SK-N-SH (cell line): Measurements from ENCODE around the gene MAGEA9B. TPM values are rescaled to one million over a fixed set of nuclear protein-coding genes. Genes with fewer than 3 reads are reported as not detected.

Source experiments
- CTCF ChIA-PET: fragments of 300-600, 350-600 bp; formaldehyde crosslinking; extraction: SDS; loops from one replicate; lab custom pipeline; 2021; lab: Yijun Ruan, JAX
- POLR2A ChIA-PET: fragments of 350-600 bp; sonication (Branson Sonifier 250); formaldehyde crosslinking; extraction: SDS; loops from one replicate; lab custom pipeline; 2020; ENCODE audit warnings: antibody characterized with exemption, inconsistent platforms; lab: Yijun Ruan, JAX
- DNase-seq: peaks from one replicate; pipeline ENCODE4 v3.0.0; 2012
- H2AFZ ChIP-seq: fragments of 200-600 bp; sonication (generic); 2 replicates; pipeline ENCODE4 v1.8.1; 2016; ENCODE audit warnings: antibody characterized with exemption, mild to moderate bottlenecking, low read depth
- H3F3A ChIP-seq: fragments of 200-600 bp; sonication (generic); replicated peaks from 2 replicates; pipeline ENCODE3; 2016; ENCODE audit warnings: antibody characterized with exemption, mild to moderate bottlenecking; ENCODE audit not compliant: insufficient read depth
- H3K27ac ChIP-seq, 2 experiments: fragments of 200-500 bp in 1 of 2; fragments of 200-600 bp in 1 of 2; sonication (Bioruptor generic) in 1 of 2; sonication (generic), shearing (Covaris generic) in 1 of 2; 2 replicates each; pipeline versions ENCODE4 v1.5.1 to v1.6.1; 2014 to 2016; ENCODE audit warnings: low read depth in 2 of 2, inconsistent platforms in 1 of 2, low read length in 1 of 2, mild to moderate bottlenecking in 1 of 2, mixed read lengths in 1 of 2
- H3K27me3 ChIP-seq: fragments of 200-600 bp; sonication (generic), shearing (Covaris generic); 2 replicates; pipeline ENCODE4 v1.6.1; 2016; ENCODE audit warnings: mixed run types; ENCODE audit not compliant: insufficient read depth
- H3K36me3 ChIP-seq, 2 experiments: fragments of 200-500 bp in 1 of 2; fragments of 200-600 bp in 1 of 2; sonication (Bioruptor generic) in 1 of 2; sonication (generic) in 1 of 2; replicated peaks in 1 of 2; 2 replicates each; pipeline versions ENCODE3 to v1.5.1; 2014 to 2016; ENCODE audit warnings: low read length in 1 of 2, mild to moderate bottlenecking in 1 of 2; ENCODE audit not compliant: insufficient read depth in 2 of 2, control insufficient read depth in 1 of 2
- H3K4me1 ChIP-seq, 2 experiments: fragments of 200-500 bp in 1 of 2; fragments of 200-600 bp in 1 of 2; sonication (Bioruptor generic) in 1 of 2; sonication (generic), shearing (Covaris generic) in 1 of 2; 2 replicates each; pipeline versions ENCODE4 v1.5.1 to v1.6.1; 2014 to 2016; ENCODE audit warnings: low read depth in 1 of 2, low read length in 1 of 2, mixed run types in 1 of 2; ENCODE audit not compliant: insufficient read depth in 2 of 2, control insufficient read depth in 1 of 2
- H3K4me2 ChIP-seq: fragments of 200-600 bp; sonication (generic), shearing (Covaris generic); 2 replicates; pipeline ENCODE4 v1.6.1; 2017; ENCODE audit warnings: mixed run types
- H3K4me3 ChIP-seq, 2 experiments: fragments of 200-500 bp in 1 of 2; fragments of 200-600 bp in 1 of 2; sonication (Bioruptor generic) in 1 of 2; sonication (generic), shearing (Covaris generic) in 1 of 2; 2 replicates each; pipeline versions ENCODE4 v1.5.1 to v1.8.1; 2014 to 2016; ENCODE audit warnings: low read depth in 2 of 2, inconsistent platforms in 1 of 2, low read length in 1 of 2, mild to moderate bottlenecking in 1 of 2, mixed read lengths in 1 of 2, moderate library complexity in 1 of 2
- H3K79me2 ChIP-seq: fragments of 200-600 bp; sonication (generic); 2 replicates; pipeline ENCODE4 v1.8.1; 2017; ENCODE audit warnings: mild to moderate bottlenecking; ENCODE audit not compliant: insufficient read depth
- H3K9ac ChIP-seq: fragments of 200-600 bp; sonication (generic); 2 replicates; pipeline ENCODE4 v1.6.1; 2017; ENCODE audit warnings: mixed run types
- H3K9me2 ChIP-seq: fragments of 200-600 bp; sonication (generic); 2 replicates; pipeline ENCODE4 v1.6.1; 2017; ENCODE audit warnings: mixed run types
- H3K9me3 ChIP-seq: fragments of 200-600 bp; sonication (generic); 2 replicates; pipeline ENCODE4 v1.6.1; 2017; ENCODE audit warnings: mixed run types, mild to moderate bottlenecking, moderate library complexity
- H4K20me1 ChIP-seq: fragments of 200-600 bp; sonication (generic); 2 replicates; pipeline ENCODE4 v1.6.1; 2017; ENCODE audit warnings: mild to moderate bottlenecking, mixed run types; ENCODE audit not compliant: insufficient read depth
- CHD2 ChIP-seq: fragments of 150-350 bp; IDR thresholded peaks from 2 replicates; pipeline ENCODE4 v1.6.1; 2018; ENCODE audit warnings: low read length; ENCODE audit not compliant: partially characterized antibody
- CTCF ChIP-seq: fragments of 200-600 bp; sonication (generic); IDR thresholded peaks from 2 replicates; pipeline ENCODE4 v1.6.1; 2017; ENCODE audit warnings: antibody characterized with exemption, mild to moderate bottlenecking, moderate library complexity
- ELF1 ChIP-seq: IDR thresholded peaks from 2 replicates; pipeline ENCODE4 v1.4.0; 2012
- FOXM1 ChIP-seq: IDR thresholded peaks from 2 replicates; pipeline ENCODE4 v1.4.0; 2012; ENCODE audit warnings: low read depth, mild to moderate bottlenecking
- GATA2 ChIP-seq: sonication (generic); formaldehyde crosslinking; IDR thresholded peaks from 2 replicates; pipeline ENCODE4 v1.5.0; 2020; ENCODE audit warnings: mild to moderate bottlenecking, missing genetic modification reagents
- IRF3 ChIP-seq: fragments of 150-350 bp; IDR thresholded peaks from 2 replicates; pipeline ENCODE4 v1.6.1; 2016; ENCODE audit warnings: mild to moderate bottlenecking, low read depth, low read length
- JUND ChIP-seq: IDR thresholded peaks from 2 replicates; pipeline ENCODE4 v1.4.0; 2012
- NFIC ChIP-seq: IDR thresholded peaks from 2 replicates; pipeline ENCODE4 v1.4.0; 2012; ENCODE audit warnings: borderline replicate concordance
- POLR2AphosphoS5 ChIP-seq: IDR thresholded peaks from 2 replicates; pipeline ENCODE4 v1.6.1; 2012; ENCODE audit warnings: low read depth, low read length
- RAD21 ChIP-seq: IDR thresholded peaks from 2 replicates; pipeline ENCODE4 v1.6.1; 2012; ENCODE audit warnings: mild to moderate bottlenecking, low read length
- RFX5 ChIP-seq: IDR thresholded peaks from 2 replicates; pipeline ENCODE4 v1.6.1; 2012; ENCODE audit warnings: mild to moderate bottlenecking, improper control_type of control experiment, low read length
- RXRA ChIP-seq: IDR thresholded peaks from 2 replicates; pipeline ENCODE4 v1.4.0; 2012; ENCODE audit warnings: low read depth, mild to moderate bottlenecking, borderline replicate concordance
- SIN3A ChIP-seq: IDR thresholded peaks from 2 replicates; pipeline ENCODE4 v1.6.1; 2012; ENCODE audit warnings: low read depth, mild to moderate bottlenecking, low read length, moderate library complexity, borderline replicate concordance
- SMC3 ChIP-seq: IDR thresholded peaks from 2 replicates; pipeline ENCODE4 v1.6.1; 2012; ENCODE audit warnings: low read depth, low read length, improper control_type of control experiment
- TAF1 ChIP-seq: IDR thresholded peaks from 2 replicates; pipeline ENCODE4 v1.6.1; 2012; ENCODE audit warnings: low read depth, mild to moderate bottlenecking, low read length, moderate library complexity, borderline replicate concordance
- TEAD4 ChIP-seq: IDR thresholded peaks from 2 replicates; pipeline ENCODE4 v1.4.0; 2012; ENCODE audit warnings: mild to moderate bottlenecking, borderline replicate concordance; ENCODE audit not compliant: insufficient read depth
- USF2 ChIP-seq: fragments of 150-350 bp; IDR thresholded peaks from 2 replicates; pipeline ENCODE4 v1.6.1; 2017; ENCODE audit warnings: antibody characterized with exemption, low read length, low read depth, borderline replicate concordance
- YY1 ChIP-seq: IDR thresholded peaks from 2 replicates; pipeline ENCODE4 v1.4.0; 2012; ENCODE audit warnings: low read depth, mild to moderate bottlenecking
- ZBTB33 ChIP-seq: IDR thresholded peaks from 2 replicates; pipeline ENCODE4 v1.4.0; 2012; ENCODE audit warnings: low read depth, borderline replicate concordance
- WGBS: methylation state at CpG from one replicate; pipeline ENCODE4 v1.1.6; 2017; ENCODE audit warnings: low lambda C conversion rate; 5-methylcytosine and 5-hydroxymethylcytosine counted together
- polyA plus RNA-seq, 3 experiments: library from polyadenylated mRNA; depleted of rRNA; stranded (reverse); fragments of >200 nt; gene quantifications; 2 replicates each; pipeline ENCODE4 v1.2.3, GENCODE V29; 2012

MAGEA9B gene
- polyA plus RNA-seq, 1 of the 3 experiments (the other 2 are of a cell fraction) = 0.38 TPM

GRCh38 chrX:149570668-149571067, 16.6 kb downstream of the MAGEA9B start:
- H3F3A ChIP-seq = no peaks in the 10 kb centered on the region
- ChIA-PET CTCF (no interaction called here), POLR2A (no interaction called here)
- H3K9me3 ChIP-seq = no peaks in the 10 kb centered on the region
- no peak for TF ChIP-seq TAF1
- no peak for TF ChIP-seq NFIC
- no peak for TF ChIP-seq FOXM1
- TF ChIP-seq TEAD4 = no peak
- no peak for TF ChIP-seq USF2
- no peak for TF ChIP-seq RFX5
- TF ChIP-seq IRF3 = no peak
- TF ChIP-seq RXRA = no peak
- TF ChIP-seq ELF1 = no peak
- TF ChIP-seq CHD2 = no peak
- TF ChIP-seq CTCF = no peak
- TF ChIP-seq JUND = no peak
- no peak for TF ChIP-seq GATA2 (CRISPR knock-in tag)
- no peak for TF ChIP-seq RAD21
- no peak for TF ChIP-seq SMC3
- TF ChIP-seq SIN3A = no peak
- no peak overlapping the region for H2AFZ ChIP-seq
- no peak overlapping the region for H3K27ac ChIP-seq
- peaks cover 8% of the 10 kb centered on the region; the same call in 1 of the 2 replicates for H3K27me3 ChIP-seq
- H3K9ac ChIP-seq = no peak overlapping the region
- no peaks in the 10 kb centered on the region for H3K79me2 ChIP-seq
- no peak for DNase-seq
- no peaks in the 10 kb centered on the region for H3K4me1 ChIP-seq
- no peaks in the 10 kb centered on the region for H3K9me2 ChIP-seq
- no peak overlapping the region for H3K4me2 ChIP-seq
- H3K4me3 ChIP-seq = no peak overlapping the region
- 7% methylated on average over 6 of the region's 6 CpGs for WGBS
- no peaks in the 10 kb centered on the region for H4K20me1 ChIP-seq
- H3K36me3 ChIP-seq = no peaks in the 10 kb centered on the region

GRCh38 chrX:149569770-149570169, 17.5 kb downstream of the MAGEA9B start:
- no peak overlapping the region for H3K9ac ChIP-seq
- DNase-seq = no peak
- no peaks in the 10 kb centered on the region for H3F3A ChIP-seq
- no peaks in the 10 kb centered on the region for H3K9me2 ChIP-seq
- H3K79me2 ChIP-seq = no peaks in the 10 kb centered on the region
- H3K4me3 ChIP-seq = no peak overlapping the region
- no peak overlapping the region for H2AFZ ChIP-seq
- no peaks in the 10 kb centered on the region for H4K20me1 ChIP-seq
- no peaks in the 10 kb centered on the region for H3K4me1 ChIP-seq
- TF ChIP-seq POLR2AphosphoS5 (no peak), ZBTB33 (no peak), JUND (no peak), YY1 (no peak)
- peaks cover 8% of the 10 kb centered on the region; the same call in 1 of the 2 replicates for H3K27me3 ChIP-seq
- H3K9me3 ChIP-seq = no peaks in the 10 kb centered on the region
- 0% methylated on average over 2 of the region's 2 CpGs for WGBS
- no peak overlapping the region for H3K4me2 ChIP-seq
- POLR2A ChIA-PET = no interaction called here
- no peak overlapping the region for H3K27ac ChIP-seq
- H3K36me3 ChIP-seq = no peaks in the 10 kb centered on the region
- CTCF ChIA-PET = no interaction called here
